Measurements from ENCODE around the gene SERINC5.
"Not testable (repeated sequence)": the region's sequence is repeated elsewhere in the genome, so short reads cannot be mapped to it uniquely, and the experiment has no call there.

SERINC5 gene

GRCh38 chr5:80172067-80172695 lies 83.7 kb downstream of the SERINC5 start:
- no peak for DNase-seq (ENCODE audit: low read depth, low spot score)

- DNase-seq (ENCODE audit: low read depth, low spot score): no peak
These were observed 85.7 kb downstream of the SERINC5 start for GRCh38 chr5:80170117-80170535.

- DNase-seq (ENCODE audit: low read depth, low spot score): no peak
These were observed 87.3 kb downstream of the SERINC5 start for GRCh38 chr5:80168388-80169028.

- DNase-seq (ENCODE audit: low read depth, low spot score): no peak
These were observed 90.4 kb downstream of the SERINC5 start for GRCh38 chr5:80165452-80165851.

- DNase-seq (ENCODE audit: low read depth, low spot score): no peak
These were observed 94.7 kb downstream of the SERINC5 start for GRCh38 chr5:80161165-80161564.

- DNase-seq (ENCODE audit: low read depth, low spot score): no peak
These were observed 95.6 kb downstream of the SERINC5 start for GRCh38 chr5:80160242-80160641.

- DNase-seq (ENCODE audit: low read depth, low spot score): no peak
These were observed 96.6 kb downstream of the SERINC5 start for GRCh38 chr5:80159133-80159815.

- no peak for DNase-seq (ENCODE audit: low read depth, low spot score)
These were observed 99.7 kb downstream of the SERINC5 start for GRCh38 chr5:80156156-80156555.

- no peak for DNase-seq (ENCODE audit: low read depth, low spot score)
These were observed 101.1 kb downstream of the SERINC5 start for GRCh38 chr5:80154749-80155148.

GRCh38 chr5:80154289-80154688 lies 101.6 kb downstream of the SERINC5 start:
- DNase-seq (ENCODE audit: low read depth, low spot score): not testable (repeated sequence)

- DNase-seq (ENCODE audit: low read depth, low spot score): no peak
These were observed 102.2 kb downstream of the SERINC5 start for GRCh38 chr5:80153586-80154126.

GRCh38 chr5:80152778-80153177 lies 103.1 kb downstream of the SERINC5 start:
- no peak for DNase-seq (ENCODE audit: low read depth, low spot score)

- DNase-seq (ENCODE audit: low read depth, low spot score): no peak
These were observed 104.0 kb downstream of the SERINC5 start for GRCh38 chr5:80151890-80152289.

GRCh38 chr5:80150731-80151130 lies 105.1 kb downstream of the SERINC5 start:
- no peak for DNase-seq (ENCODE audit: low read depth, low spot score)

GRCh38 chr5:80149161-80149609 lies 106.7 kb downstream of the SERINC5 start:
- no peak for DNase-seq (ENCODE audit: low read depth, low spot score)

- no peak for DNase-seq (ENCODE audit: low read depth, low spot score)
These were observed 108.6 kb downstream of the SERINC5 start for GRCh38 chr5:80147119-80147815.

- DNase-seq (ENCODE audit: low read depth, low spot score): no peak
These were observed 109.8 kb downstream of the SERINC5 start for GRCh38 chr5:80146046-80146445.

GRCh38 chr5:80143491-80143890 lies 112.4 kb downstream of the SERINC5 start:
- DNase-seq (ENCODE audit: low read depth, low spot score): no peak

- no peak for DNase-seq (ENCODE audit: low read depth, low spot score)
These were observed 112.9 kb downstream of the SERINC5 start for GRCh38 chr5:80142996-80143395.

- DNase-seq (ENCODE audit: low read depth, low spot score): no peak
These were observed 114.2 kb downstream of the SERINC5 start for GRCh38 chr5:80141681-80142080.

GRCh38 chr5:80141147-80141671 lies 114.6 kb downstream of the SERINC5 start:
- DNase-seq (ENCODE audit: low read depth, low spot score): no peak

GRCh38 chr5:80140496-80140895 lies 115.4 kb downstream of the SERINC5 start:
- DNase-seq (ENCODE audit: low read depth, low spot score): no peak

Measured in activated CD4-positive, CD25-positive, alpha-beta regulatory T cell treated with anti-CD3 and anti-CD28 coated beads, Interleukin-2, amount 50 U/mL, for 16 hours (primary cell).